DMS53 treated with DMSO at 0.1 percent for 48 hours (cell line): ENCODE measurements around the gene EDN2.

Experiments used
- DNase-seq: peaks from one replicate; lab custom pipeline; 2025; ENCODE audit not compliant: unreplicated experiment; lab: John Stamatoyannopoulos, UW

The EDN2 gene

DNA sequence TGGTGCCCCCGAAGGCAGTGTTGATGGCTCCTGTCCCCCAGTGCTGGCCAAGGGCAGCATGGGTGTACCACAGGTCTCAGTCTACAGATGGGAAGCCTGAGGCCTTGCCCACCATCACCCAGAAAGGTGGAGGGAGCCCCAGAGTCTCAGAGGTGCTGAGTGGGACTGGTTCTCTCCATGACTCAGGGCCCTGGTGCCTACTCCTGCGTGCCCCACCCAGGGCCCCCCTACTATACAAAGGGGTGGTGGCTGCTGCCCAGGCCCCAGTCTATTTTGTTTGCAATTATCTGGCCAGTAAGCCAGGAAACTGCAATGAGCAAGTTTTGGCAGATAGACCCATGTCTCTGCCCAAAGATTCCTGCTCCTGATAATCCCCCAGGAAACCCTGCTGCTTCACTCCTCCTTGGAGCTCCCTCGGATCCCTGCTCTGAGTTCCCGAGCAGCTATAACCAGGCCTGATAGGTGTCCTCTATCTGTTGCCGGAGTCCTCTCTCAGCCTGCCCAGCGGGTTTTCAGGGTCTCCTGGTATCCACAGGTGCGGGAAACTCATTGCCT, 41.7 kb downstream of the EDN2 start:
- DNase-seq: no peak

DNA sequence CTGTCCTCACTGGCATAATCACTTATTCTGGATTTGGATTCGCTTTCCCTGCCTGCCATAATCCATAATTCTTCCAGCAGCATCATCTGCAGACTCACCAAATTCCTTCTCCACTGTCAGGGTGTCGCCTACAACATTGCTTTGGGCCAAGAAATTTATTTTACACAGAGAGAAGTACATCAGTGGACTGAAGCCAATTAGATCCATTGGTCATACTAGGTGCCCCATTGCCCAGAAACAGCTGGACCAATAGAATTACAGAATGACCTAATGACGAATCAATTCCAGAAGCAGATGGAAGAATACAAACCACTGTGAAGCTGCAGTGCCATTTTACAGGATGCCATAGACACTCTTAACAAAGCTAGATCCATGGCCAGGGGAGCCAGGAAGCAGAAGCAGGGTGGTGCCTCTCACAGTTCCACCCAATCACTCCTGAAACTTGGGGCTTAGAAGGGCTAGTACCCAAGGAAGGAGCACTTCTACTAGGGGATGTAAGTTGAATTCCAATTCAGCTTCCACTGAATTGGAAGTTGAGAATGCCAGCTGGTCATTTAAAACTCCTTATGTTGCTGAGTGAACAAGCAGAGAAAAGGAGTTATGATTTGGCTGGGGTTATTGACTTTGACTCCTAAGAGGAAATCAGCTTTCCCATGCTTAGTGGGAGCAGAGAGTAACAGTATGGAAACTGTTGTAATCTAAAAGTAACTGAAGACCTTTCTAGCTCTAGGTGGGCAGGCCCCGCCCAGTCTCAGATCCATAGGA, 44.0 kb downstream of the EDN2 start:
- DNase-seq: no peak

DNA sequence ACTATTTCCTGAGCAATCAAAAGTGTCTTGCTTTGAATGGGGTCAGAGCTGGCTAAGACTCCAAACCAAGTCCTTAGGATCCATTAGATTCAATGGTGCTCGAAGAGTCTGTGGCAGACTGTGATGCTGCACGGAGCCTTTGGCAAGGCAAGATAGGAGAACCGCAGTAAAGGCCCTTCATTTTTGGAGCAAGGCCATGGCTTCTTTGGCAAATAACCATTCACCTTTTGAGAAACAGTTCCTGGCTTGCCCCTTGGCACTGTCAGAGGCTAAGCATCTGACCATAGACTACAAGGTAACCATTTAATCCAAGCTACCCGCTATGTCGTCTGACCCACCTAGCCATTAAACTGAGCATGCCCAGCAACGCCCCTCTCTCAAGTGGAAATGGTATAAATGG, 45.2 kb downstream of the EDN2 start:
- DNase-seq: no peak

DNA sequence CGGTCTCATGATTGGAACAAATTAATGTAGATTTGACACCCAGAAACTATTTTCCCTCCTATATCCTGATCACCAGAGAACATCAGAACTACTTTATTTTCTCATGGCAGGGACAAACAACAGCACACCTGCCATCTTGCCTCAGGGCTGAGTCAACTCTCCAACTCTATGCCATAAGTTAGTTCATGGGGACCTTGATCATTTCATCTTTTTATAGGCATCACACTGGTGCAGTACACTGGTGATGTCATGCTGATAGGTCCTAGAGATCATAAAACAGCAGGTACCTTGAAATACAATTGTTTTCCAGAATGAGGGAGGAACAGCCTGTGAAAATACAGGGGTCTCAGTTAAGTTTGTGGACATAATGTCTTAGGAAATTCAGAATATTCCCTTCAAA, 45.8 kb downstream of the EDN2 start:
- DNase-seq: no peak

DNA sequence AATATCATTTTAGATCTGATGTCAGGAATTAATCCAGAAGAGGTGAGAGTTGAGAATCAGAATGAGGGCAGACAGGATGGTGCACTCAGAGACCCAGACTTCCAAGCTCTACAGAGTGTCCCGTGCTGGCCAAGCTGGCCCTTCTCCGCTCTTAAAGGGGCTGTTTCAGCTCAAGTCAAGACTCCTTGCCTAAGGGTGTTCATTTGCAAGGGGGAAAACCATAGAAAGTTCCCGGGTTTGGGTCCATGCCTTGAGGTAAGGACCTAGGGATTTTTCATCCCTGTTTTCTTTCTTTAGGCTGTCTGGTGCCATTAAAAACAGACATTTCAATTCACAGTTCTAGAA, 47.5 kb downstream of the EDN2 start:
- DNase-seq: no peak

DNA sequence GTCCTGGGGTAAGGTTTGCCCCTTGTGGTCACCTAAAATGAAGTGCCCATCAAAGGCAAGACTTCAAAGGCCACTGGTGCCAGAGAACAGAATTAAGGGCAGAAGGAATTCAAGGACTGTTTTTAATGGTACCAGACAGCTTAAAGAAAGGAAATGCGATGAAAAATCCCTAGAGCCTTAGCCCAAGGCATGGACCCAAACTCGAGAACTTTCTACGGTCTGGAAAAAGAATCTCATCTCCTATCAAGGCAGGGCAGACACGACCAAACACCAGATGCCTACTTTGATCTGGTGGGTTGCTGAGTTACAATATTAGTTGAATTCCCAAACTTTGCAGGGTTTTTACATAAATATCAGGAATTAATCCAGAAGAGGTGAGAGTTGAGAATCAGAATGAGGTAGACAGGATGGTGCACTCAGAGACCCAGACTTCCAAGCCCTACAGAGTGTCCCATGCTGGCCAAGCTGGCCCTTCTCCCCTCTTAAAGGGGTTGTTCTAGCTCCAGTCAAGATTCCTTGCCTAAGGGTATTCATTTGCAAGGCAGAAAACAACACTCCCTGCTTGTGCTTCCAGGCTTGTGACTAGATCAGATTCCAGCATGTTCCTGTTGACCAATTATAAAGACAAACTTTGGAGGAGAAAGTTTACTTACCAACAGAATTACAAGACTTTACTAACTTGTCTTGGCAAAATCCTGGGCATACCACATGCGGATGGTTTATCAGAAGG, 48.0 kb downstream of the EDN2 start:
- no peak for DNase-seq

DNA sequence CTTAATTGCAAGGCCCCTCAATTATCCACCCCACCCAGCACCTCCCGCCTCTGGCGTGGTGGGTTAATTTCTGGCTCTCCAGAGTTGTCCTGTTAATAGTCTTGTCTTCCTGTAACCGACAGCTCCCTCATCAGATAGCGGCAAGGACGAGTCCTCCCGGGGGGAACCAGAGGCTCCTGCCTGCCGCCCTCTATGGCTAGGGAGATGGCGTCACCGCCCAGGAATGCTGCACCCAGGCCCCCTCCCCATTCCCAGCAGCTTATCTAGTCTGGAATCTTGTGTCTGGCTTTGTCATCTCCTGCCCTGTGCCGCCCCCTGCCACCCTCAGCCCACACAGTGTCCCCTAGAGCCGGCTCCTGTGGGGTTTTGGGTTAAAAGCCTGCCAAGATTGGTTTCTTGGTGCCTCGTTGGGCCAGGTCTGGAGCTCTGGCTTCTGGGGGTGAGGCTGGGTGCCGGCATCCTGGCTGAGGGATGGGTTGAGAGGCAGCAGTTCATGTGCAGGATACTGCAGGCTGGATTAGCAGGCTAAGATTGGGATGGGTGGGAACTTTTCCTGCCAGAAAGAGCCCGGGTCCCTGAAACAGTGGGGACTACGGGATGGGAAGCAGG, 48.8 kb downstream of the EDN2 start:
- no peak for DNase-seq

DNA sequence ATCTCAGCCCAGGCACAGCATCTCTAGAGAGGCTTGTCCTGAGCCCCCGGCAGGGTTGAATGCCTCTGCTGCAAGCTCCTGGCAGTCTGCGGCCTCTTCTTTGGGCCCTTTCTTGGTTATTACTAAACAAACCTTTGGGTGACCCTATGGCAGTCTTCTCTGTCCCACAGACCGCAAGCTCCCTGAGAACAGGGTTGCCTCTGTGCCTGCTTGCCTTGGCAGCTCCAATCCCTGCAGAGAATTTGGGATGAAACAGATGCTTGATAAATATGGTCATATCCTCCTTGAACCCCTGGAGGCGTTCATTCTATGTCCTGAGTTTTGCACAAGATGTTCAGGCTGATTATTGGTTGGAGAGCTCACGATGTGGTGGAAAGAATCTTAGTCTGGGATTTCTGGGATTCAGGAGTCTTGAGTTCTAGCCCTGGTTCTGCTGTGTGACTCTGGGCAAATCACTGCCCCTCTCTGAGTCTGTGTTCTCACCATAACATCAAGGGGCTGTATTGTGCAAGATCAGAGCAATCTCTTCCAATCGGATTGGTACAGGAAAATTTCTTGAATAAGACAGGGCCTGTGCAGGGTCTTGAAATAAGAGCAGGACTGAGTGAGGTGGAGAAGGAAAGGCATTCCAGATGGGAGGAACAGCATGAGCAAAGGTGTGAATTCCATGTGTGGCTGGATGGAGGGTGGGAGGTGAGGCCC, 49.6 kb downstream of the EDN2 start:
- DNase-seq: no peak

DNA sequence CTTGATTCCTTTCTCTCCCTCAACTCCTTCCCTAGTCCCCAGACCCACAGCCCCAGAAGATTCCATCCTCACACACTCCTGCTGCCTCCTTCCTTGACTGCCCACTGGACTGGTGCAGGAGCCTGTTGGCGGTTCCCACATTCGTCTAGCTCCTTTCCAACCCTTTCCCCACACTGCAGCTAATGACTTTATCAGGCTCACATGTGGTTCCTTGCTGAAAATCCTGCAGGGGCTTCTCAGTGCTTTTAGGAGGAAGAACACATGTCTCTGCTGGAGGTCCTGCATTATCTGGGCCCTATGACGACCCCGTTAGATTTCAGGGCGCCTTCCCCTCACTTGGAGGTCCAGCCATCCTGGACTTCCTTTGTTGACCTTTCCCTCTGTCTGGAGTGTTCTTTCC, 50.2 kb downstream of the EDN2 start:
- no peak for DNase-seq

DNA sequence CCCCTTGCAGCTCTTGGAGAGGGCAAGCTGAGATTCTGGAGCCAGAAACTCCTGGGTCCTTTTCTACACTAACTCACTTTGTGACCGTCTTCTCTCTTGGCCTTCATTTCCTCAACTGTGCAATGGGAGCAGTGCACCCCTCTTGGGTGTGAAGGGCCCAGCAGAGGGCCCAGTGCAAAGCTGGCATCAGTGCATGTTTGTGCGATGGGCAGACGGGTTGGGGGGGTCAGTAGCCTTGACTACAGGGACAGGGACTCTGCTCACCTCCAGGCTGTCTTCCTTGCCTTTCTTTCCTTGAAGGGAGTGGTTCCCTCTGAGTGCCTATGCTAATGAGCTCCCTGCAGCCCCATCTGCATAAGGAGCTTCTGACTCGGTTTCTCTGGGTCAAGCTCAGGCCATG, 51.0 kb downstream of the EDN2 start:
- DNase-seq: no peak

DNA sequence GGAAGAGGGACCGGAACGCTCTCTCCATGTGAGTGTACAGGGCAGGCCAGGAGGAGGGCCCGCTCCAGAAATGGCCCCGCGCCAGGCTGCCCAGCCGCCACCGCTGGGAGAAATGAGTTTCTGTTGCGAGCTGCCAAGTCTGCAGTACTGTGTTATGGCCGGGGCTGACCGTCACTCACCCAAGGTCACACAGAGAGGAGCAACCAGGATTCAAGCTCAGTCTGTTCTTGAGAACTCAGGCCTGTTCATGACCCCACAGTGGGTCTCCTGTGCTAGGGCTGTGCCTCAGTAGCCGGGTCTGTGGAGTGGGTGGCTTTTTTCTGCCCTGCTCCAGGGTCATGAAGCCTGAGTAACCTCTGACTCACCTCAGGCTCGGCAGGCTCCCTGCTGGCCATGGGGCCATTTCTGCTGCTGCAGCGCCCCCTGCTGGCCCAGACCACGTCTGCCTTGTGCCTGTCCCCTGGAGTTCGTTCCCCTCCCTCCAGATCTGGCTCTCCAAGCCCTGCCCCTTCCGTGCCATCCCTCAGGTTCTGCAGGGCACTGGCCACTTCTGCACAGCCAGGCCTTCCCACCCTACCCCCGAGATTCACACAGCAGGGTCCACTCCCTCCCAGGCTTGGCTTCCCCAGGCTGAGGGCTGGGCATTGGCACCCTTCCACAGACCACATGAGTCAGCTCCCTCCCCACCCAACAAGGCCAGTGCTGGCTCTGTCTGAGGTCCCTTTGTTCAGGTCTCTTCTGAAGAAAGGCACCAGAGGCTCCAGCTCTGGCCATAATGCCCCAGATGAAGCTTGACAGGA, 51.8 kb downstream of the EDN2 start:
- DNase-seq: peak; percentile 89

DNA sequence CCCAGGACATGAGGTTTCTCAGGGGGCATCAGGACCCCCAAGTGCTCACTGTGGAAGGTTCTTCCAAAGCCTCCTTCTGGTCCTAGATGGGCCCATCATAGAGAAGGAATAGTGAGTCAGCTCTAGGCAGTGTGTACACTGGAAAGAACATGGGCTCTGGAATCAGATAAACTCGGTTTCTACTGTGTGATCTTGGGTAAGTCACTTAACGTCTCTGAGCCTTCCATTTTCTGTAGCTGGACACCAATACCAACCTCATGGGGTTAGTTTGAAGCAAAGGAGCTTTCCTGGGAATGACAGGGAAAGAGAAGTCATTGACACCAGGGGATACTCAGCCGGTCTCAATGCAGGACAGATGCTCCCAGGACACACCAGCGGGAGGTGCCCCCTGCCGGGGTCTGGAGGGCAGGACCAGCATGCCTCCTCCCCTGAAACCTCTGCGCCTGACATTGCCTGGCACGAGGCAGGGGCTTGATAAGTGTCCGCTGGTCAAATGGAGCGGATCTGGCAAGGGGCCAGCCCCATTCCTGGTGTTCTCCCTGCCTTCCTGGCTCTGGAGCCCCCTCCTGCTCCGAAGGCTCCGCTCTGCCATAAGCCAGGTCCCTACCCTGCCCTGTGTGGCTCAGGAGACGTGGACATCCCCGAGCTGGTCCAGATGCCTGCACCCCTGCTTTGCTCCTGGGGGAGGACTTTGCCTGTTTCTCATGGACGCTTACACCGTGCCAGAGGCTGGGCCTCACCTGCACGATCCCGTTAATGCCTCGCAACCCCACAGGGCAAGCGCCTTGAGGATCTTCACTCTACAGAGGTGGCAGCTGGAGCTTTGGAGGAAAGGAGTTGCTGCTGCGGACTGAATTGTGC, 52.8 kb downstream of the EDN2 start:
- DNase-seq: no peak

DNA sequence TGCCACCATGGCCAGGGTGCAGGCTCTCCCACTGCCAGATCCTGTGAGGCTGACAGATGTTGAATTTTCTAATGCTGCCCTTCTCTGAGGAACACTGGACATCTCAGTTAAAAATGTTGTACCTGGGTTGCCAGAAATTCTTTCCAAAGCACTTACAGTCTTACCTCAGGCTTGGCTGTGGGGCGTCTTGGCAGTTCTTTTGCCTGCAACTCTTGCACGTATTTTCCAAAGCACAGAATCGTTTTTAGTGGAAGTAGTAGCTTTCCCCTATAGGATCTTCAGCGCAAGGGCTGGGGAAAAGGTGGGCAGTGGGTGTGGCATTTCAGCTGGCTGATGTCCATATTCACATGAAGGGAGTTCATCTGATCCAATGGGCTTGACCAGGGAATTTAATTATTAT, 53.9 kb downstream of the EDN2 start:
- DNase-seq: no peak

DNA sequence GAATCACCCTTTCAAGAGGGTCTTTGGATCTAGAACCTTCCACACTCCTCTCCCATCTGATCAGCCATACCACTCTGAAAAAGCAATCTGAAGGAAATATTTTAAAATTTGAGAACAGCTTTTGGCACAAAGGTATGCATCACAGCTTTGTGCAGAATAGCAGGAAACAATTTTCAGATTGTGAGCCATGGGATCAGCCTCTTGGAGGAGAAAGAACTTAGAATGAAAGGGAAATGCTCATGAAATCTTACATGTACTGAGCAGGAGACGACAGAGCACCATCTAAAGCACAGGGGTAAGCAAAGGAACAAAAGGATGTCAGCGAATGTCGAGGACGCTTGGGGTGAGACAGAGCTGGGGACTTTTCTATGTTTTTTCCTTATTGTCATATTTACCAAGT, 54.4 kb downstream of the EDN2 start:
- no peak for DNase-seq

DNA sequence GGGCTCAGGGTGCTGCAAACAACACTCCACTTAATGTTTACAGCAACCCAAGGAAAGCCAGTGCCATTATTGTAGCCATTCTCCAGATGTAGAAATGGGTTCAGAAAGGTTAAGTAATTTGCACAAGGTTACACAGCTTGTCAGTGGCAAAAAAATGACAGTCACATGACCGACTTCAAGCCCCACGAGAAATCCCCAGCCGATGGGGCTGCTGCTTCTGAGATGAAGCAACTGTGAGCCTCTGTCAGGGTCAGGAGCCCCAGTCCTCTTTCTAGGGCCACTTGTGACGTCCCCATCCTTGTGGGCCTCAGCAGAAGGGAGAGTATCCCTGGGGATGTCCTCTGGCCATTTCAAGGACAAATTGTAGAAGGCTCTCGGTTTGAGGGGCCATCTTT, 54.8 kb downstream of the EDN2 start:
- no peak for DNase-seq
